ENCODE results near the gene ZBED3.

GRCh38 chr5:77120706-77121105, 33.6 kb upstream of the ZBED3 start:
- TF ChIP-seq POLR2AphosphoS5 (IDR thresholded peaks at IDR 0.05) (no peak), CTCF (IDR thresholded peaks at IDR 0.05) (no peak), POLR2A (IDR thresholded peaks at IDR 0.05) (no peak)
